Naive thymus-derived CD4-positive, alpha-beta T cell (primary cell): Measurements from ENCODE around the gene CREB3L2. TPM values are rescaled to one million over a fixed set of nuclear protein-coding genes. Genes with fewer than 3 reads are reported as not detected.

Source experiments
- ATAC-seq: fragments of 150-1000 bp; cut with Tn5 transposase; 2 replicates; pipeline ENCODE4 v1.10.0; 2021; ENCODE audit warnings: mild to moderate bottlenecking, moderate library complexity
- CTCF ChIA-PET: fragments of 350-600 bp; sonication (Branson Sonifier 250); formaldehyde crosslinking; loops from one replicate; lab custom pipeline; 2021; ENCODE audit warnings: antibody characterized with exemption; lab: Charles Lee
- POLR2A ChIA-PET: fragments of 350-600 bp; sonication (Branson Sonifier 250); formaldehyde crosslinking; loops from one replicate; lab custom pipeline; 2021; ENCODE audit warnings: antibody characterized with exemption, inconsistent platforms; lab: Charles Lee
- DNase-seq, 9 donors: peaks; one replicate each; pipeline versions ENCODE4 v3.0.0 to v3.0.0-alpha.2; 2020 to 2022; ENCODE audit warnings: mixed read lengths in 1 of 9
- H3K27ac ChIP-seq: one replicate; pipeline ENCODE4 v1.7.0; 2013; ENCODE audit warnings: mild to moderate bottlenecking, low read depth, low read length, moderate library complexity
- H3K27me3 ChIP-seq, 2 donors: one replicate each; pipeline ENCODE4 v1.7.0; 2013; ENCODE audit warnings: low read length in 2 of 2, mild to moderate bottlenecking in 2 of 2, moderate library complexity in 2 of 2; ENCODE audit not compliant: control insufficient read depth in 2 of 2, insufficient read depth in 2 of 2
- H3K36me3 ChIP-seq, 3 experiments: 1 replicate in 2 of 3; 2 replicates in 1 of 3; pipeline ENCODE4 v1.7.0; 2013; ENCODE audit warnings: low read length in 3 of 3, mild to moderate bottlenecking in 3 of 3, moderate library complexity in 1 of 3; ENCODE audit not compliant: insufficient read depth in 3 of 3, control insufficient read depth in 2 of 3
- H3K4me1 ChIP-seq, 2 donors: one replicate each; pipeline ENCODE4 v1.7.0; 2013; ENCODE audit warnings: low read length in 2 of 2, mild to moderate bottlenecking in 2 of 2, moderate library complexity in 1 of 2; ENCODE audit not compliant: control insufficient read depth in 2 of 2, insufficient read depth in 2 of 2
- H3K4me3 ChIP-seq: 2 replicates; pipeline ENCODE4 v1.7.0; 2013; ENCODE audit warnings: mild to moderate bottlenecking, low read length
- H3K9me3 ChIP-seq, 3 experiments: 1 replicate in 2 of 3; 2 replicates in 1 of 3; pipeline ENCODE4 v1.7.0; 2013; ENCODE audit warnings: low read length in 3 of 3; ENCODE audit not compliant: control insufficient read depth in 2 of 3
- H3K27ac Mint-ChIP-seq, 9 donors: one replicate each; pipeline ENCODE4 v1.8.0; 2020 to 2022; ENCODE audit warnings: mixed read lengths in 9 of 9, mild to moderate bottlenecking in 8 of 9, moderate library complexity in 5 of 9, inconsistent platforms in 2 of 9
- H3K27me3 Mint-ChIP-seq, 5 donors: one replicate each; pipeline ENCODE4 v1.8.0; 2021 to 2022; ENCODE audit warnings: mixed read lengths in 5 of 5, mild to moderate bottlenecking in 1 of 5
- H3K36me3 Mint-ChIP-seq, 5 donors: one replicate each; pipeline ENCODE4 v1.8.0; 2020 to 2022; ENCODE audit warnings: mixed read lengths in 5 of 5, mild to moderate bottlenecking in 3 of 5, inconsistent platforms in 1 of 5
- H3K4me1 Mint-ChIP-seq, 7 donors: one replicate each; pipeline ENCODE4 v1.8.0; 2020 to 2022; ENCODE audit warnings: mixed read lengths in 7 of 7, mild to moderate bottlenecking in 3 of 7, inconsistent platforms in 1 of 7
- H3K4me3 Mint-ChIP-seq, 10 donors: one replicate each; pipeline ENCODE4 v1.8.0; 2020 to 2022; ENCODE audit warnings: mild to moderate bottlenecking in 10 of 10, mixed read lengths in 10 of 10, moderate library complexity in 6 of 10, inconsistent platforms in 2 of 10
- H3K9me3 Mint-ChIP-seq, 11 donors: one replicate each; pipeline ENCODE4 v1.8.0; 2020 to 2022; ENCODE audit warnings: mixed read lengths in 11 of 11, mild to moderate bottlenecking in 4 of 11, inconsistent platforms in 1 of 11, moderate library complexity in 1 of 11
- intact Hi-C, 2 donors: fragments of 100-400 bp; cut with micrococcal nuclease; formaldehyde crosslinking; loops; one replicate each; pipeline ENCODE4 v1.15.1; 2023
- polyA plus RNA-seq, 2 donors: library from polyadenylated mRNA; unstranded; fragments of 300-500 nt; fragmentation: Illumina TruSeq; gene quantifications; one replicate each; pipeline ENCODE4 v1.2.3, GENCODE V29; 2021
- total RNA-seq, 6 experiments: library from RNA in 5 of 6; stranded (reverse) in 5 of 6; gene quantifications; 1 replicate in 5 of 6; 2 replicates in 1 of 6; pipeline ENCODE4 v1.2.3 and lab custom pipeline; 2021 to 2026

CREB3L2 gene
- total and polyA plus RNA-seq, 7 experiments from 2014 or later, result 5.3 to 46.2 (median 18.1) TPM

- Histone ChIP-seq H3K27ac (no peak overlapping the region), H3K27me3 (no peaks in the 10 kb centered on the region), H3K9me3 (no peaks in the 10 kb centered on the region), H3K36me3 (no peaks in the 10 kb centered on the region), H3K4me1 (no peaks in the 10 kb centered on the region), H3K4me3 (no peak overlapping the region)
- H3K27ac Mint-ChIP-seq, result no peak overlapping the region
- intact Hi-C loops, result no loop called here
- H3K4me1 Mint-ChIP-seq, result no peaks in the 10 kb centered on the region
- H3K36me3 Mint-ChIP-seq, result peaks cover 0 to 7% (median 6%) of the 10 kb centered on the region in 5 donors
- no peak overlapping the region for H3K4me3 Mint-ChIP-seq
- no peak for ATAC-seq
- ChIA-PET CTCF (interaction anchor here (1.3 kb wide), 1 partner anchor 24 kb away, joined by 3 read pairs; no protein-coding TSS in a partner anchor), POLR2A (no interaction called here)
- H3K9me3 Mint-ChIP-seq, result peaks cover 0 to 16% (median 10%) of the 10 kb centered on the region in 11 donors
- DNase-seq, result no peak
- peaks cover 2 to 21% (median 16%) of the 10 kb centered on the region in 5 donors for H3K27me3 Mint-ChIP-seq
These were observed 31.4 kb upstream of the CREB3L2 start for GRCh38 chr7:138033241-138033640.

- H3K4me1 Mint-ChIP-seq, result no peaks in the 10 kb centered on the region
- no peak overlapping the region for H3K27ac Mint-ChIP-seq
- DNase-seq, result no peak
- ChIA-PET POLR2A (no interaction called here), CTCF (interaction anchor here (1.3 kb wide), 1 partner anchor 23 kb away, joined by 3 read pairs; no protein-coding TSS in a partner anchor)
- peaks cover 0 to 16% (median 10%) of the 10 kb centered on the region in 11 donors for H3K9me3 Mint-ChIP-seq
- H3K36me3 Mint-ChIP-seq, result peaks cover 0 to 7% (median 6%) of the 10 kb centered on the region in 5 donors
- H3K4me1 ChIP-seq, result no peaks in the 10 kb centered on the region
- no peak overlapping the region for H3K4me3 Mint-ChIP-seq
- H3K27me3 Mint-ChIP-seq, result peaks cover 0 to 24% (median 15%) of the 10 kb centered on the region in 5 donors
- no peak overlapping the region for H3K4me3 ChIP-seq
- intact Hi-C loops, result no loop called here
- no peak for ATAC-seq
- H3K36me3 ChIP-seq, result no peaks in the 10 kb centered on the region
- no peaks in the 10 kb centered on the region for H3K27me3 ChIP-seq
- no peaks in the 10 kb centered on the region for H3K9me3 ChIP-seq
- H3K27ac ChIP-seq, result no peak overlapping the region
These were observed 30.9 kb upstream of the CREB3L2 start for GRCh38 chr7:138032770-138033169.

- Mint-ChIP-seq H3K27ac (no peak overlapping the region), H3K9me3 (peaks cover 0 to 16% (median 10%) of the 10 kb centered on the region in 11 donors), H3K4me3 (no peak overlapping the region), H3K27me3 (peaks cover 1 to 24% (median 13%) of the 10 kb centered on the region in 5 donors), H3K4me1 (no peaks in the 10 kb centered on the region), H3K36me3 (peaks cover 0 to 7% (median 6%) of the 10 kb centered on the region in 5 donors)
- no peaks in the 10 kb centered on the region for H3K36me3 ChIP-seq
- ChIA-PET CTCF (interaction anchor here (1.3 kb wide), 1 partner anchor 23 kb away, joined by 3 read pairs; no protein-coding TSS in a partner anchor), POLR2A (no interaction called here)
- no peaks in the 10 kb centered on the region for H3K27me3 ChIP-seq
- ATAC-seq (no peak), DNase-seq (no peak)
- no peaks in the 10 kb centered on the region for H3K4me1 ChIP-seq
- no peak overlapping the region for H3K4me3 ChIP-seq
- intact Hi-C loops, result no loop called here
- H3K9me3 ChIP-seq, result no peaks in the 10 kb centered on the region
- H3K27ac ChIP-seq, result no peak overlapping the region
These were observed 30.3 kb upstream of the CREB3L2 start for GRCh38 chr7:138032186-138032585.

GRCh38 chr7:138030679-138031351 is 28.9 kb upstream of the CREB3L2 start:
- H3K27ac ChIP-seq, result no peak overlapping the region
- CTCF ChIA-PET, result no interaction called here
- Mint-ChIP-seq H3K36me3 (peaks cover 0 to 4% (median 0%) of the 10 kb centered on the region in 5 donors), H3K4me3 (no peak overlapping the region), H3K27me3 (peaks cover 6 to 24% (median 7%) of the 10 kb centered on the region in 5 donors), H3K9me3 (peaks cover 0 to 14% (median 3%) of the 10 kb centered on the region in 11 donors), H3K27ac (no peak overlapping the region), H3K4me1 (no peaks in the 10 kb centered on the region)
- DNase-seq (no peak), ATAC-seq (no peak)
- H3K4me3 ChIP-seq, result no peak overlapping the region
- H3K9me3 ChIP-seq, result no peaks in the 10 kb centered on the region
- H3K36me3 ChIP-seq, result no peaks in the 10 kb centered on the region
- H3K27me3 ChIP-seq, result no peaks in the 10 kb centered on the region
- intact Hi-C loops, result no loop called here
- H3K4me1 ChIP-seq, result no peaks in the 10 kb centered on the region
- POLR2A ChIA-PET, result no interaction called here

GRCh38 chr7:138029941-138030340 is 28.1 kb upstream of the CREB3L2 start:
- intact Hi-C loops, result no loop called here
- Mint-ChIP-seq H3K4me1 (no peaks in the 10 kb centered on the region), H3K36me3 (peaks cover 0 to 6% (median 0%) of the 10 kb centered on the region in 5 donors), H3K27me3 (peaks cover 3 to 24% (median 7%) of the 10 kb centered on the region in 5 donors), H3K27ac (no peak overlapping the region), H3K4me3 (no peak overlapping the region), H3K9me3 (peaks cover 0 to 18% (median 2%) of the 10 kb centered on the region in 11 donors)
- no peak overlapping the region for H3K4me3 ChIP-seq
- no peak overlapping the region for H3K27ac ChIP-seq
- H3K9me3 ChIP-seq, result no peaks in the 10 kb centered on the region
- POLR2A ChIA-PET, result no interaction called here
- no peaks in the 10 kb centered on the region for H3K27me3 ChIP-seq
- H3K4me1 ChIP-seq, result no peaks in the 10 kb centered on the region
- CTCF ChIA-PET, result no interaction called here
- no peak for ATAC-seq
- no peak for DNase-seq
- no peaks in the 10 kb centered on the region for H3K36me3 ChIP-seq

GRCh38 chr7:138029126-138029525 is 27.2 kb upstream of the CREB3L2 start:
- no peaks in the 10 kb centered on the region for H3K4me1 ChIP-seq
- no peaks in the 10 kb centered on the region for H3K9me3 ChIP-seq
- ChIA-PET CTCF (no interaction called here), POLR2A (no interaction called here)
- Mint-ChIP-seq H3K36me3 (peaks cover 0 to 4% (median 0%) of the 10 kb centered on the region in 5 donors), H3K27me3 (peaks cover 0 to 24% (median 7%) of the 10 kb centered on the region in 5 donors), H3K9me3 (peaks cover 0 to 16% (median 0%) of the 10 kb centered on the region in 11 donors), H3K27ac (no peak overlapping the region), H3K4me1 (peaks cover 0 to 3% (median 1%) of the 10 kb centered on the region in 7 donors), H3K4me3 (no peak overlapping the region)
- H3K27me3 ChIP-seq, result no peaks in the 10 kb centered on the region
- no peaks in the 10 kb centered on the region for H3K36me3 ChIP-seq
- no peak overlapping the region for H3K27ac ChIP-seq
- DNase-seq (no peak), ATAC-seq (no peak)
- no peak overlapping the region for H3K4me3 ChIP-seq
- intact Hi-C loops, result no loop called here
